Skeletal muscle satellite cell (primary cell): ENCODE results near the gene ABCC1.
"Not testable (repeated sequence)": the region's sequence is repeated elsewhere in the genome, so short reads cannot be mapped to it uniquely, and the experiment has no call there.

Source experiments
- H3K27me3 ChIP-seq: 2 replicates; pipeline ENCODE4 v1.7.0; 2013; ENCODE audit warnings: low read length; ENCODE audit not compliant: control insufficient read depth, insufficient read depth
- H3K36me3 ChIP-seq: 2 replicates; pipeline ENCODE4 v1.7.0; 2013; ENCODE audit warnings: mild to moderate bottlenecking, control low read depth, low read length; ENCODE audit not compliant: insufficient read depth
- H3K4me1 ChIP-seq: 2 replicates; pipeline ENCODE4 v1.7.0; 2013; ENCODE audit warnings: low read length; ENCODE audit not compliant: control insufficient read depth, insufficient read depth
- H3K4me2 ChIP-seq: 2 replicates; pipeline ENCODE4 v1.7.0; 2013; ENCODE audit warnings: mild to moderate bottlenecking, low read length
- H3K4me3 ChIP-seq: 2 replicates; pipeline ENCODE4 v1.7.0; 2013; ENCODE audit warnings: low read length
- H3K9ac ChIP-seq: 2 replicates; pipeline ENCODE4 v1.7.0; 2013; ENCODE audit warnings: mild to moderate bottlenecking, low read depth, low read length, moderate library complexity
- H3K9me3 ChIP-seq: replicated peaks from 2 replicates; pipeline ENCODE4 v1.7.0; 2013; ENCODE audit warnings: mild to moderate bottlenecking, control low read depth, low read length

The ABCC1 gene

GRCh38 chr16:16141784-16142396, 192.5 kb downstream of the ABCC1 start:
- Histone ChIP-seq H3K9me3 (no peaks in the 10 kb centered on the region), H3K4me3 (no peak overlapping the region), H3K27me3 (no peaks in the 10 kb centered on the region), H3K9ac (no peak overlapping the region), H3K4me1 (no peaks in the 10 kb centered on the region), H3K36me3 (peaks cover 77% of the 10 kb centered on the region), H3K4me2 (no peak overlapping the region)

GRCh38 chr16:16143038-16143763, 193.8 kb downstream of the ABCC1 start:
- Histone ChIP-seq H3K4me1 (no peaks in the 10 kb centered on the region), H3K9ac (no peak overlapping the region), H3K36me3 (peaks cover 64% of the 10 kb centered on the region), H3K4me2 (no peak overlapping the region), H3K9me3 (no peaks in the 10 kb centered on the region), H3K4me3 (no peak overlapping the region), H3K27me3 (no peaks in the 10 kb centered on the region)

GRCh38 chr16:16143931-16144330, 194.5 kb downstream of the ABCC1 start:
- Histone ChIP-seq H3K27me3 (no peaks in the 10 kb centered on the region), H3K36me3 (peaks cover 58% of the 10 kb centered on the region), H3K4me1 (no peaks in the 10 kb centered on the region), H3K4me2 (no peak overlapping the region), H3K4me3 (no peak overlapping the region), H3K9me3 (no peaks in the 10 kb centered on the region), H3K9ac (no peak overlapping the region)

- Histone ChIP-seq H3K27me3 (no peaks in the 10 kb centered on the region), H3K4me3 (no peak overlapping the region), H3K9ac (no peak overlapping the region), H3K4me1 (no peaks in the 10 kb centered on the region), H3K9me3 (no peaks in the 10 kb centered on the region), H3K36me3 (peaks cover 56% of the 10 kb centered on the region), H3K4me2 (no peak overlapping the region)
These were observed 195.0 kb downstream of the ABCC1 start for GRCh38 chr16:16144416-16144815.

GRCh38 chr16:16145286-16145685, 195.9 kb downstream of the ABCC1 start:
- Histone ChIP-seq H3K36me3 (peaks cover 48% of the 10 kb centered on the region), H3K4me3 (no peak overlapping the region), H3K4me1 (peaks cover 7% of the 10 kb centered on the region), H3K27me3 (no peaks in the 10 kb centered on the region), H3K4me2 (no peak overlapping the region), H3K9me3 (no peaks in the 10 kb centered on the region), H3K9ac (no peak overlapping the region)

- no peak overlapping the region for H3K4me2 ChIP-seq
- peaks cover 12% of the 10 kb centered on the region for H3K4me1 ChIP-seq
- H3K9ac ChIP-seq: no peak overlapping the region
- no peaks in the 10 kb centered on the region for H3K27me3 ChIP-seq
- H3K9me3 ChIP-seq: no peaks in the 10 kb centered on the region
- no peak overlapping the region for H3K4me3 ChIP-seq
- H3K36me3 ChIP-seq: peaks cover 35% of the 10 kb centered on the region
These were observed 197.2 kb downstream of the ABCC1 start for GRCh38 chr16:16146380-16147315.

GRCh38 chr16:16147316-16147999, 198.0 kb downstream of the ABCC1 start:
- peaks cover 12% of the 10 kb centered on the region for H3K4me1 ChIP-seq
- H3K9ac ChIP-seq: no peak overlapping the region
- H3K27me3 ChIP-seq: no peaks in the 10 kb centered on the region
- H3K36me3 ChIP-seq: peaks cover 28% of the 10 kb centered on the region
- H3K4me2 ChIP-seq: no peak overlapping the region
- H3K4me3 ChIP-seq: no peak overlapping the region
- no peaks in the 10 kb centered on the region for H3K9me3 ChIP-seq

GRCh38 chr16:16148000-16148599, 198.7 kb downstream of the ABCC1 start:
- not testable (repeated sequence) for H3K27me3 ChIP-seq, H3K9me3 ChIP-seq, H3K9ac ChIP-seq, H3K4me2 ChIP-seq, H3K4me3 ChIP-seq
- H3K4me1 ChIP-seq: peaks cover 12% of the 10 kb centered on the region
- H3K36me3 ChIP-seq: peaks cover 23% of the 10 kb centered on the region

GRCh38 chr16:16148755-16149154, 199.3 kb downstream of the ABCC1 start:
- H3K9ac ChIP-seq: no peak overlapping the region
- no peak overlapping the region for H3K4me2 ChIP-seq
- no peak overlapping the region for H3K4me3 ChIP-seq
- peaks cover 12% of the 10 kb centered on the region for H3K4me1 ChIP-seq
- no peaks in the 10 kb centered on the region for H3K9me3 ChIP-seq
- H3K27me3 ChIP-seq: no peaks in the 10 kb centered on the region
- peaks cover 18% of the 10 kb centered on the region for H3K36me3 ChIP-seq

- no peak overlapping the region for H3K4me2 ChIP-seq
- H3K27me3 ChIP-seq: no peaks in the 10 kb centered on the region
- peaks cover 11% of the 10 kb centered on the region for H3K36me3 ChIP-seq
- H3K9me3 ChIP-seq: no peaks in the 10 kb centered on the region
- peaks cover 12% of the 10 kb centered on the region for H3K4me1 ChIP-seq
- no peak overlapping the region for H3K9ac ChIP-seq
- H3K4me3 ChIP-seq: no peak overlapping the region
These were observed 200.3 kb downstream of the ABCC1 start for GRCh38 chr16:16149710-16150116.
